Measurements from ENCODE around the gene ATF6B. TPM values are rescaled to one million over a fixed set of nuclear protein-coding genes. Genes with fewer than 3 reads are reported as not detected.

Gene ATF6B
- total and polyA plus RNA-seq, 2 of the 13 experiments (the other 11 are each of a cell fraction or from before 2014, with no cell fraction given) = 18.1 to 44.0 TPM

- 0 out of 2 replicates have a peak, but pooled peaks have one; percentile 10 for TF ChIP-seq MAZ (IDR thresholded peaks at IDR 0.05; ENCODE audit: borderline replicate concordance, low read depth, low read length)
- no peak for TF ChIP-seq MAZ (CRISPR knock-in tag; IDR thresholded peaks at IDR 0.05; ENCODE audit: low read depth)
- TF ChIP-seq SSRP1 (CRISPR knock-in tag; IDR thresholded peaks at IDR 0.05) = no peak
- peak; percentile 82; the same call in 1 of the 2 replicates for TF ChIP-seq SIN3A (IDR thresholded peaks at IDR 0.05; ENCODE audit: borderline replicate concordance, low read depth, low read length)
- TF ChIP-seq XBP1 (CRISPR knock-in tag; IDR thresholded peaks at IDR 0.05) = no peak
- no peak for TF ChIP-seq HOXA5 (CRISPR knock-in tag; IDR thresholded peaks at IDR 0.05)
- no peak for TF ChIP-seq ZNF558 (CRISPR knock-in tag; IDR thresholded peaks at IDR 0.05; ENCODE audit: borderline replicate concordance)
- TF ChIP-seq ZBTB1 (CRISPR knock-in tag; IDR thresholded peaks at IDR 0.05; ENCODE audit: borderline replicate concordance) = 0 out of 2 replicates have a peak, but pooled peaks have one; percentile 15
- no peak for TF ChIP-seq ZBTB40 (IDR thresholded peaks at IDR 0.05)
- no peak for TF ChIP-seq ZBTB40 (CRISPR knock-in tag; IDR thresholded peaks at IDR 0.05)
- no peak; the same call in 1 of the 2 replicates for TF ChIP-seq SP2 (CRISPR knock-in tag; IDR thresholded peaks at IDR 0.05)
- no peak for TF ChIP-seq FOXJ3 (CRISPR knock-in tag; IDR thresholded peaks at IDR 0.05; ENCODE audit: borderline replicate concordance)
- TF ChIP-seq GRHL1 (CRISPR knock-in tag; conservative IDR thresholded peaks at IDR 0.05) = no peak
- no peak for TF ChIP-seq LRRFIP1 (CRISPR knock-in tag; conservative IDR thresholded peaks at IDR 0.05)
- TF ChIP-seq ZNF850 (CRISPR knock-in tag; conservative IDR thresholded peaks at IDR 0.05) = no peak
These were observed 26.6 kb upstream of the ATF6B start (continued) for GRCh38 chr6:32154514-32155161.

Measured in HepG2 (cell line).